HG03103 (cell line): ENCODE data around the gene CLDN25.
"Not testable (repeated sequence)": the region's sequence is repeated elsewhere in the genome, so short reads cannot be mapped to it uniquely, and the experiment has no call there.

Experiments used
- ATAC-seq: cut with Tn5 transposase; IDR thresholded peaks from one replicate; pipeline ENCODE4 v1.9.1; 2021; ENCODE audit warnings: low read depth; ENCODE audit not compliant: unreplicated experiment

CLDN25 gene

GRCh38 chr11:113779496-113779895 lies at the start of gene CLDN25:
Gene CLDN25, plus strand, starts transcription at chr11:113779796. Its CDS starts 0 bp downstream, at chr11:113779796.
- ATAC-seq = no peak

- ATAC-seq = no peak
Observed at GRCh38 chr11:113730887-113731726, 48.5 kb upstream of the CLDN25 start.

- ATAC-seq = no peak
Observed at GRCh38 chr11:113732092-113732491, 47.5 kb upstream of the CLDN25 start.

- no peak for ATAC-seq
Observed at GRCh38 chr11:113736323-113736722, 43.3 kb upstream of the CLDN25 start.

GRCh38 chr11:113752932-113753331 lies 26.7 kb upstream of the CLDN25 start:
- no peak for ATAC-seq

- ATAC-seq = no peak
Observed at GRCh38 chr11:113760241-113760640, 19.4 kb upstream of the CLDN25 start.

GRCh38 chr11:113763040-113763439 lies 16.6 kb upstream of the CLDN25 start:
- not testable (repeated sequence) for ATAC-seq

- ATAC-seq = no peak
Observed at GRCh38 chr11:113764527-113765219, 14.9 kb upstream of the CLDN25 start.

- no peak for ATAC-seq
Observed at GRCh38 chr11:113771964-113772363, 7.6 kb upstream of the CLDN25 start.

- peak; percentile 8 for ATAC-seq
Observed at GRCh38 chr11:113773092-113773415, 6.5 kb upstream of the CLDN25 start.

- ATAC-seq = peak; percentile 97
Observed at GRCh38 chr11:113773416-113774173, 6.0 kb upstream of the CLDN25 start, which contains the start of gene ZW10. Gene ZW10, minus strand, starts transcription at chr11:113773692. Its CDS starts 26 bp downstream, at chr11:113773666.

GRCh38 chr11:113774174-113774503 lies 5.5 kb upstream of the CLDN25 start:
- ATAC-seq = no peak

- ATAC-seq = no peak
Observed at GRCh38 chr11:113778111-113778910, 1.3 kb upstream of the CLDN25 start.

GRCh38 chr11:113781682-113782081 lies 2.1 kb downstream of the CLDN25 start:
- ATAC-seq = no peak

GRCh38 chr11:113782134-113782533 lies 2.5 kb downstream of the CLDN25 start:
- ATAC-seq = no peak

GRCh38 chr11:113789016-113789415 lies 9.4 kb downstream of the CLDN25 start:
- not testable (repeated sequence) for ATAC-seq

- ATAC-seq = no peak
Observed at GRCh38 chr11:113789675-113790320, 10.2 kb downstream of the CLDN25 start.

GRCh38 chr11:113796663-113797259 lies 17.2 kb downstream of the CLDN25 start:
- no peak for ATAC-seq

GRCh38 chr11:113802621-113803020 lies 23.0 kb downstream of the CLDN25 start:
- no peak for ATAC-seq

- no peak for ATAC-seq
Observed at GRCh38 chr11:113805640-113806039, 26.0 kb downstream of the CLDN25 start.
